HL-60/S4 (cell line): ENCODE results near the gene ETV7.

ENCODE experiments used
- in situ Hi-C: fragments of 300-500 bp; cut with MboI; formaldehyde crosslinking; loops from 2 replicates; pipeline ENCODE4 v1.14.3; 2022; ENCODE audit warnings: low sequenced_read_pairs

Gene ETV7

DNA sequence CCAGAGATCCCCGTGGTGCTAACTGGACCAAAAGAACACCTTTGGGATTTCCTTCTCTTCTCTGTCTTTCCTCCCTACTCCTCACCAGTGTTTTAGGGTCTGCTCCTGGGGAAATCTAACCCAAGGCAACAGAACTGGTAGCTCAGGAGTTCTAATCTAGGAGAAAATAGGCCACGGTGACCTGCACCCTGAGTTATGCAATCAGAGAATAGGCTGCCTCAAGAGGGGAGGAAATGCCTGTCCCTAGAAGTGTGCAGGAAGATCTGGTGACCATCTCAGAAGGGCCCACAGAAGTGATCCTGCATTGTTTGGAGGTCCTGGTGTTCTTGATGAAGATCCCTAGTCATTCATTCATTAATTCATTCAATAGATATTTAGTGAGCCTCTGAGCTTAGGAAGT, 3.4 kb downstream of the ETV7 start:
- in situ Hi-C loops = no loop called here

GRCh38 chr6:36383606-36384005, 3.9 kb downstream of the ETV7 start:
- in situ Hi-C loops = no loop called here

DNA sequence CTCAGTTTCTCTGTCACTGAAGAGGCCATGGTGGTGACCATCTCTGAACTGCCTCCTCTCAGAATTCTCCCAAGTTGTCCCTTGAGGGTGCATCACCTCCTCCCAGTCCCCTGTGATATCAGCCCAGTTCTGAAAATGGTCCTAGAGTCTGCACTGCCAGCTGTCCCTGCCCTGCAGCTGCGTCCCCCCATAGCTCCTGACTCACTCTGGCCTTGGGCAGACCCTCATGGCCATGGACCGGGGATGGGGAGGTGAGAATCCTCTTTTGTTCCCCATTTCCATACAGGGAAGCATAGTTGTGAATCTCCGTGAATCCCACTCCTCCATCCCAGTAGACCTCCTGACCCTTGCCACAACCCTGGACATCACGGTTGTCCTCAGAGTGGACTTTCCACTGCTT, 4.5 kb downstream of the ETV7 start:
- in situ Hi-C loops = no loop called here

DNA sequence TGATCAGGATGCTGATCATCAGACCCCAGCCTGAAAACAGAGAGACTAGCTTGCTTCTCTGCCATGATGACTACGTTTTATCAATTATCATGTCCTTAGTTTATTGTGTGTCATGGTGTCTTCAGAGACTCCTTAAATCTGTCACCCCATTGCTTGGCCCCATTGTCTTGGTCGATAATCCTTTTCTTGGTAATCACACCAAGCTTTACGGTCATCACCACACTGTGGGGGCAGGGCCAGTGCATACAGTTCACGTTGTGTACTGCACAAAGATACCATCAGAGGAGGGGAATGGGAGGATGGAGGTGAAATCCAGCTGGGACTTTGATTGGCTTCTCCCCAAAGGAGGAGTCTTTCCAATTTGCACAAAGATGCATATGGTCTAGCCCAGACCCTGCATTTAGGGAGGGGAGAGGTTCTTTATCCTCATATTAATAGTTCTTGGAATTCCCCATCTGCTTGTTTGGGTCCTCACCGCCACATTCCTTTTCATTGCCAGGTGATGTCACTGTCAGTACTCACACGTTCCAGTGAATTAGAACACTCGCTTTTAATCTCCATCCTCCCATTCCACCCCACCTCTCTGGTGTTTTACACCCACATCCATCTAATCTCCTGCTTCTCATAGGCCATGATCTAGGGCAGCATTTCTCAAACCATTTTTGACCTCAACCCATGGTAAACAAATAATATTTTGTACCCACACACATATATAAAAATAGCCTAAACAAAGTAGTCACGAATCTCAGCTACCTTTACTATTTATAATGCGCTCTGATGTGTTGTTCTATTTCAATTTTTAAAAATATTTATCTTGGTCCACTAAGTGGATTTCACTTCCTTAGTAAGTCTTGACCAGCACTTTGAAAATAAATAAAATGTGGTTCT, 5.7 kb downstream of the ETV7 start:
- in situ Hi-C loops = no loop called here

DNA sequence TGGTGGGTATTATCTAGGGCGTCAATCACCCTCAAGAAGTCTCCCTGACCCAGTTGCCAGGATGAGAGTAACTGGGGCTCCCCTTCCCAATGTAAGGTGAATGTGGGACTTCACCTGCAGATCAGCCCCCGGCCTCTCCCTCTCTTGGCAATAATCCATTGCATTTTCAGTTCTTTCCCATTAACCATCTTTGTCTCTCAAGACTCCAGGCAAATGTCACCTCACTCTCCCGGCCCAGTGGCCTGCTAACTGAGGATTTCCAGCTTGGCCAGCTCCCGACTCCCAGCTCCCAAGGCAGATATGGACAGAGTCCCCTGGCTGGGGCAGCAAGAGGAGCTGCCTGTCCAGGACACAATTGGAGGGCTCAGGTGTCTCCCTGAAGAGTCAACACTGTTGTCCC, 7.3 kb downstream of the ETV7 start:
- in situ Hi-C loops = no loop called here

- in situ Hi-C loops = no loop called here
These were observed 8.5 kb downstream of the ETV7 start for GRCh38 chr6:36378936-36379335.

DNA sequence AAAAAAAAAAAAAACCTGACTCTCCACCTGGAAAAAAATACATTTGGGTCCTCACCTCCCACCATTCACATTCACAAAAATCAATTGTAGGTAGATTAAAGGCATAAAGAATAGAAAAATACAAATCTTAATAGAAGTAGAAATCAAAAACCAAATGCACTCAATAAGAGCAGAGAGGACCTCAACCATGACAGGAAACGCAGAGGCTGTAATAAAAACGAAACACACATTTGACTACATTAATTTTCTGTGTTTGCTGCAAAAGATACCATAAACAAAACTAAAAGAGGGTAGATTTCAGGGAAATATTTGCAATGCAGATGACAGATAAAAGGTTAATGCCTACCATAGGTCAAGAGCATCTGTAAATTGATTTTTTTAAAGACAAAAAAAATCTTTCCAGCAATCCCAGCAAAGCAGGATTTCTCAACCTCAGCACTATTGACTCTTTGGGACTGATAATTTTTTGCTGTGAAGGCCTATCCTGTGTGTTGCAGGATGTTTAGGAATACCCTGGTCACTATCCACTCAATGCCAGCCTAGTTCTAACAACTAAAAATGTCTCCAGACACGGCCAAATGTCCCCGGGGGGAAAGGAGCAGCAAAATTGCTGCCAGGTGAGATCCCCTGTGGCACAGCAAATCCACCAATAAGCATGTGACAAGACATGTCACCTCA, 9.1 kb downstream of the ETV7 start:
- in situ Hi-C loops = no loop called here

- in situ Hi-C loops = no loop called here
These were observed 9.9 kb downstream of the ETV7 start for GRCh38 chr6:36377594-36377993.

DNA sequence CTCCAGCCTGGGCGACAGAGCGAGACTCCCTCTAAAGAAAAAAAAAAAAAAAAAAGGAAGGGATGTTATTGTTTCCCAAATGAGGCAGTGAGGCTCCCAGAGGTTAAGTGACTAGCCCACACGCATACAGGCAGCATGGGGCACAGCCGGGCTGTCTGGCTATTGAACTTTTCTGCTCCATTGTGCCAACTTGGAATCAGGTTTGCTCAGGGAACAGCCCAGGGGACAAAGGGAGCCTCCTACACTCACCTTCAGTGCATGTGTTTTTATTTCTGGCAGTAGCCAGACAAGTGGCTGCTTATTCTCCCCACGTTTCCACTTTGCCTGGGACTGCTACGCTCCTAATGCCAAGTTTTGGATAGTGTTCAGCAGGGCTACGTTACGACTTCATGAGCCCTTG, 10.7 kb downstream of the ETV7 start:
- in situ Hi-C loops = no loop called here

DNA sequence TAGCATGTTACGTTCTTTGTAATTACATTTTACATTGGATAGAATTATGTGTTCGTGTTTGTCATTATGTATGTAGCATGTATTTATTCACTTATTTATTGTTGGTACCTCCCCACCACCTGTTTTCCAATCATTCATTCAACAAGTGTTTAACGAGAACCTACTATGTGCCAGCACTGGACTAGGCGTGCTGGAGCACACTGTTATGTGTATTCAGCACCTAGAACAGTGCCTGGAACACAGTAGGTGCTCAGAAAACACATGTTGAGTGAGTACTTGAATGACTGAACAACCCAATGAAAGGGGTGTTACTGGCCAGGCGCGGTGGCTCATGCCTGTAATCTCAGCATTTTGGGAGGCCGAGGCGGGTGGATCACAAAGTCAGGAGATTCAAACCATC, 11.3 kb downstream of the ETV7 start:
- in situ Hi-C loops = no loop called here

- in situ Hi-C loops = no loop called here
These were observed 11.8 kb downstream of the ETV7 start for GRCh38 chr6:36375644-36376155.

DNA sequence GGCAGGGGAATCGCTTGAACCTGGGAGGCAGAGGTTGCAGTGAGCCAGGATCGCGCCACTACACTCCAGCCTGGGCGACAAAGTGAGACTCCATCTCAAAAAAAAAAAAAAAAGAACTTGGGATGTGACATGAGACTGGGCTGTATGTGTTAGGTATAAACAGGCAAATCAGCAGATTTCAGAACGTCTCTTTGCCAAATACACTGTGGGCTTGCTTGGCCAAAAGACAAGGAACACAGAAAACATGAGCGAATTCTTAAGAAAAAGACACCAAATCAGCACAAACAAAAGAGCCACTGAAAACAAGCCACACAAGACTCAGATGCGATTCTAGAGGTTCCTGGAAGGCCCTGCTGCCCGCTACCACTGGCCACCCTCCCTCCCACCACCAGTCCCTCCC, 12.5 kb downstream of the ETV7 start:
- in situ Hi-C loops = no loop called here

DNA sequence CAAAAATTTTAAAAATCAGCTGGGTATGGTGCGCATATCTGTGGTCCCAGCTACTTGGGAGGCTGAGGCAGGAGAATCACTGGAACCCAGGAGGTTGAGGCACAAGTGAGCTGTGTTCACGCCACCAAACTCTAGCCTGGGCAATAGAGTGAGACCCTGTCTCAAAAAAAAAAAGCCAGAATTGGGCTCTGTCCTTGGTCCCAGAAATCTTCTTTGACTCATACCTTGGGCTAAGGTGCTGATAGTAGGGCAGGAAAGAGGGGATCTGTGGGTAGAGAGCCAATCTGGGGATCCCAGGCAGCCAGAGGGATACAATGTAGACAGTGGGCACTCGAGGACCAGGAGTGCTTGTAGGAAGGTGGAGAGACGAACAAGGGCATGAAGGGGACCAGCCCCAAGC, 13.3 kb downstream of the ETV7 start:
- in situ Hi-C loops = no loop called here

DNA sequence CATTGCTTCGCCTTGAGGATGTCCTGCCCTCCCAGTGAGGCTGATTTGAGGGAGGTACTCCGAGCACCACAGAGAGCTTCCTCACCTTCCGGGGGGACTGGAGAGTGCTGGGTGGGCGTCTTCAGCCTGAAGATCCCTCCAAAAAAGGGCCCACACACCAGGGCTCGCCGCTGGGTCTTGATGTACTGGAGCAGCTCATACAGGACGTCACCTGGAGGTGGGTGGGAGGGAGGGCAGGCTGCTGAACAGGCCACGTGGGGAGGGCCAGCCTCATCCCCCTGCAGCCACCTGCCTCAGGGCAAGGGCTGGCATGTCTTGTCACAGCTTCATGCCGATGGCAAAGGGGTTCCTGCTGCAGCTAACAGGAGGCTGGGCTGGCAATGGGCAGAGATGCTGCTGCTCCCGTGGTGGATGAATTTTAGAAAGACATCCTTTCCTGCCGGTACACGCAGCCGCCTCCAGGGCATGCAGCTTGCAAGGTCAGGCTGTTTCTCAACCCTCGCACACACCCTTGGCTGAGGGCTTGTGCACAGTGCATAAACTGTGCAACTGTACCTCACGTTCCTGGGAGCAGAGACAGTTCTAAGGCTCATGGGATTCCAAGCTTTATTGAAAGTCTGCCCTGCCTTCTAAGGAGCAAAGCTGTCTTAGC, 14.0 kb downstream of the ETV7 start:
- in situ Hi-C loops = no loop called here

GRCh38 chr6:36372088-36372487, 15.4 kb downstream of the ETV7 start:
- in situ Hi-C loops = no loop called here

DNA sequence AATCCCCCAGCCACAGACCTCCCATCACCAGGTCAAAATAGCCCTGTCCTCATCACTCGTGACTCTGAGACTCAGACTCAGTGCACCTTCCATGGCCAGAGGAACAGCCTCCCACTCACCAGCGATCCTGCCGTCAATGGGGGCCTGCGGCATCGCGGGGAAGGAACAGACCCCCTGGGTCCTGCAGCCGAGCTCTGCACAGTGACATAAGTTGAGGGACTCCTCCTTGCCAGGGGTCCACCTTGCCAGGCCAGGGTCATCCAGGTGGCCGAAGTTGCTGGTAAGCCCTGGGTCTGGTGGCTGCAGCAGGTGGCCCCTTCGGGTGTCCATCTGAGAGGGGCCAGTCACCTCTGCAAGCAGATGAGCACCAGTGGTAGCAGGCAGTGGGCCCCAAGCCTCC, 16.3 kb downstream of the ETV7 start:
- in situ Hi-C loops = no loop called here

DNA sequence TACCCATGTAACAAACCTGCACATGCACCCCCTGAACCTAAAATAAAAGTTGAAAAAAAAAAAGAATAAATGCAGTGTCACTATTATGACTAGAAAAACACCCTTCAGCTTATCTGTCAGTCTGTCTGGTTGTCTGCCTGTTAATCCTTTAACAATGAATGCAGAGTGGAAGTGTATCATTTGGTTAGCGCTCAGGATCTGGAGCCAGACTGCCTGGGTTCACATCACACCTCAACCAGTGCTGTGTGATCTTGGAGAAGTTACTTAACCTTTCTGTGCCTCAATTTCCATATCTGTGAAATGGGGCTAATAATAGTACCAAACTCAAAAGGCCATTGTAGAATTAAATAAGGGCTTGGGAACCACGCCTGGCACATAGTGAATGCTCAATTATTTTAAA, 16.8 kb downstream of the ETV7 start:
- in situ Hi-C loops = no loop called here

- in situ Hi-C loops = no loop called here
These were observed 18.3 kb downstream of the ETV7 start for GRCh38 chr6:36368921-36369865.

DNA sequence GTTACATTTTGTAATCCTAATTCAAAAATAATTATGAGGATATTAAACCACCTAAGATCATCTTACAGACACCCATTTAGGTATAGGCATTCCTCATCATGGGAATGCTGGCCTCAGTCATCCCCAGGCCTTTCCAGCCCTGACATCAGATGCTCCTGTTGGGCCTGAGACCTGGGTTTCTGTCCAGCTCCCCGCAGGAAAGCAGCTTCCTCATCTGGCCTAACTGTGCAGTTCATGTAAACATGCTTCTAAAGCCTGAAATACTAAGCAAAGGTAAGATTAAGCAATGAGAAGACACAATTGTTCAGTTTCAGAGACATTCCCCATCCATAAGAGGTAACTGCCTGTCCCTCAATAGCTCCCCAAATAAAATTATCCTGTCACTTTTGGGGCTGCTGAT, 19.0 kb downstream of the ETV7 start:
- in situ Hi-C loops = no loop called here

- in situ Hi-C loops = no loop called here
These were observed 19.7 kb downstream of the ETV7 start for GRCh38 chr6:36367743-36368142.
